ENCODE results near the gene ZNF776.
"Not testable (repeated sequence)": the region's sequence is repeated elsewhere in the genome, so short reads cannot be mapped to it uniquely, and the experiment has no call there.

Gene ZNF776

GRCh38 chr19:57746580-57747471 is at the start of gene ZNF776:
Gene ZNF776 (plus strand): TSS chr19:57746815. CDS start chr19:57747059, 244 bp downstream.
- peak; percentile 93 for DNase-seq

DNA sequence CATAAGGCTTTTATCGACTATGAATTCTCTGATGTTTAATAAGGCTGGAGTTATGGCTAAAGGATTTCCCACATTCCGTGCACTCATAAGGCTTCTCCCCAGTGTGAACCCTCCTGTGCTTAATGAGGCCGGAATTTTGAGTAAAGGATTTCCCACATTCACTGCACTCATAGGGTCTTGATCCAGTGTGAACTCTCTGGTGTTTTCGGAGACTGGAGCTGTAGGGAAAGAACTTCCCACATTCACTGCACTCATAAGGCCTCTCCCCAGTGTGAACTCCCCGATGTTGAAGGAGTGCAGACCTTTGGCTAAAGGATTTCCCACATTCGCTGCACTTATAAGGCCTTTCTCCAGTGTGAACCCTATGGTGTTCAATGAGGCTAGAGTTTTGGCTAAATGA is 45.0 kb upstream of the ZNF776 start:
- DNase-seq, result no peak

- DNase-seq, result no peak
These were observed 40.3 kb upstream of the ZNF776 start for GRCh38 chr19:57706346-57706745.

DNA sequence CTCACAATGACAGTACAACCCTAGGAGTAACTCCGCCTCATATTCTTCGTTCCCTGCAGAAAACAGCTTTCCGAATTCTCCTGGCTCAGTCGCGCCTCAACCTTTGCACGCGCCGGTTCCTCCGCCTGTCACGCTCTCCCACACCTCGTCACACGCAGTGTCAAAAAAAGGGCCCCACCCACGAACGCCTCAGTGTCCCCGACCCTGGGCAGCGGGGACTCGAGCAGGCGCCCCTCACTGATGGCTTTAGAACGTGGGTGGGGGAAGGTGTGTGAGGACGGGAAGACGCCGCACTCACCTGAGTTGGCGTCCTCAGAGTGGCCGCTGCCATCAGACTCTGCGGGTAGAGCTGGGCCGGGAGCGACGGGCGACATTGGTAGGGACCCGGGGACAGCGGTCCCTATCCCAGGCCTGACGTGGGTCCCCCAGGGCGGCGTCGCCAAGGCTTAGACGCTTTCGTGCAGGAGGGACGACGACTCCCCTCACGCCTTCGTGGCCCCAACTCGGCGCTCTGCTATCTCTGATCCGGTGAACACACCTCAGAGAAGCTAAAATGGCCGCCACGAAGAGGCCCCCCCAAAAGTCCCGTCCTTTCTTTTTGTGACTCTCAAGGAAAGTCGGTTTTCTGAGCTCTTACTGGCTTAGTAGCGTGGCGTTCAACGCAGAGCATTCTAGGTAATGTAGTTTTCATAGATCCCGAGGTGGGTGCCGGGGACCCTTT is 37.8 kb upstream of the ZNF776 start, which contains the start of gene ZNF154:
Gene ZNF154, minus strand, starts transcription at position 564 of the 721 bp plus-strand sequence. Its CDS starts 233 bp downstream, at position 331.
- no peak for DNase-seq

DNA sequence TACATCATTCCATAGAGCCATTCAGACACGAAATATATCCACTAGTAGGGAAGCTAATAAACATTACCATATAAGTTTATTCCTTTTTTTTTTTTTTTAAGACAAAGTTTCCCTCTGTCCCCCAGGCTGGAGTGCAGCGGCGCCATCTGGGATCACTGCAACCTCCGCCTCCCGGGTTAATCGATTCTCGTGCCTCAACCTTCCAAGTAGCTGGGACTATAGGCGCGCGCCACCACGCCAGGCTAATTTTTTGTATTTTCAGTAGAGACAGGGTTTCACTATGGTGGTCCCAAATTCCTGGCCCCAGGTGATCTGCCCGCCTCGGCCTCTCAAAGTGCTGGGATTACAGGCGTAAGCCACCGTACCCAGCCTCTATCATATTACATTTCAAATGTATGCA is 37.0 kb upstream of the ZNF776 start:
- no peak for DNase-seq

GRCh38 chr19:57712222-57712621 is 34.4 kb upstream of the ZNF776 start:
- DNase-seq, result no peak

DNA sequence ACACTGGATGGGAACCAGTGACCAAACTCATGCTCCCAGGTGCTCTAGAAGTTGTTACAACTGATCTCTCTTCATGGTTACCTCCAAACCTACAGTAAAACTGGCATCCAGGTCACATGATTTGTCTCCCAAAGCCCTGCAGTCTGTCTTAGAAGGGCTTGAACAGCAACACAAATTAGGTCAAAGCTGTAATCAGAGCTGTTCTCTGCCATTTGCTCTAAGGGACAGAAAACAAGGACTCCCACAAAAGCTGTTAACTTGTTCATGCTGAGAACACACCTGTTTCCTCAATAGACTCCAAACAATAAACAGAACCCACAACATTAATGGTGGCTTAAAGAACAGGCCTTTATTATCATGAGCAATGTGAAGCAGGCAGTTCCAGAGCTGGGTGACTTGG is 27.2 kb upstream of the ZNF776 start:
- no peak for DNase-seq

DNA sequence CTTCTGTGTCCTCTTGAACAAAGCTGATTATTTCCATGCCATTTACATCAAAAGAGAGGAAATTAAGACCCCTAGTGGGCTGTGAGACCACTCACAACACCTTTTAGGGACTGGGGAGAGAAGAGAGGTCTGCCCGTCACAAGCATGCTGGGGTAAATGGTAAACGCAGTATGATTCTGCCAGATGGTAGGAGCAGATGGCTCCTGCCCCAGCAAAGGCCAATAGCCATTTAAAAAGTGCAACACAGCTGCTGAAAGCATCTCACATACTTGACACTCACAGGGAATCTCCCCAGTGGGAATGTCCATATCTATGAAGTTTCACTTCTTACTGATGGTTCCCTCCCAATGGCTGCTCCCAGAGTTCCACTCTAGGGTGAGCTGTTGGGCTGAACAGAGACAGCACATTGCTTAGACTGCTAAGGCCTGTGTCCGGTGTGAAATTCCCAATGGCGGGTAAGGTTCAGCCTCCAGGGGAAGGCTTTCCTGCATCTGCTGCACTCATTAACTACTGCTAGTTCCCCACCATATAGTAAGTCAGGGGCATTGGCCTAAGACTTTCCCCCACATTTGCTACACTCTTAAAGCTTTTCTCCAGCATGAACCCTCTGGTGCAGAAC is 26.6 kb upstream of the ZNF776 start:
- DNase-seq, result no peak

DNA sequence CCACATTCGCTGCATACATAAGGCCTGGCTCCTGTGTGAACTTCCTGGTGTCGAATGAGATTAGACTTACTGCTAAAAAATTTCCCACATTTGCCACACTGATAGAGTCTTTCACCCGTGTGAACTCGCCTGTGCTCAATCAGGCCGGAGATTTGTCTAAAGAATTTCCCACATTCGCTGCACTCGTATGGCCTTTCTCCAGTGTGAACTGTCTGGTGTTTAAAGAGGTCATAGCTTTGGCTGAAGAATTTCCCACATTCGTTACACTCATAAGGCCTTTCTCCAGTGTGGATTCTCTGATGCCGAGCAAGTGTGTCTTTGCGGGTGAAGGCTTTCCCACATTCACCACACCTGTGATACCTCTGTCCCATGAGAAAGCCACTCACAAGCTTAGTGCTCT is 25.7 kb upstream of the ZNF776 start:
- no peak for DNase-seq

DNA sequence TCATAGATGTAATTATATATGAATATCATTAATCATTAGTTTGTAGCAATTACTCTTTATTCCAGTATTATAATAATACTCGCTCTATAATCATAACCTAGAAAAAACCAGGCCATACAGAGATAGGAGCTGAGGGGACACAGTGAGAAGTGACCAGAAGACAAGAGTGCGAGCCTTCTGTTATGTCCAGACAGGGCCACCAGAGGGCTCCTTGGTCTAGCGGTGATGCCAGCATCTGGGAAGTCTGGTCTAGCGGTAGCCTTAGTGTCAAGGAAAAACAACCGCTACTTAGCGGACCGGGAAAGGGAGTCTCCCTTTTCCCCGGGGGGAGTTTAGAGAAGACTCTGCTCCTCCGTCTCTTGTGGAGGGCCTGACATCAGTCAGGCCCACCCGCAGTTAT is 8.3 kb upstream of the ZNF776 start:
- DNase-seq, result not testable (repeated sequence)

DNA sequence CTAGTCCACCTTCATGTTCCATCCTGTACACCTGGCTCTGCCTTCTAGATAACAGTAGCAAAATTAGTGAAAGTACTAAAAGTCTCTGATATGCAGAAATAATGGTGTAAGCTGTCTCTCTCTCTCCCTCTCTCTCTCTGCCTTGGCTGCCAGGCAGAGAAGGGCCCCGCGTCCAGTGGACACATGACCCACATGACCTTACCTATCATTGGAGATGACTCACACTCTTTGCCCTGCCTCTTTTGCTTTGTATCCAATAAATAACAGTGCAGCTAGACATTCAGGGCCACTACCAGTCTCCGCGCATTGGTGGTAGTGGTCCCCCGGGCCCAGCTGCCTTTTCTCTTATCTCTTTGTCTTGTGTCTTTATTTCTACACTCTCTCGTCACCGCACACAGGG is 7.8 kb upstream of the ZNF776 start:
- not testable (repeated sequence) for DNase-seq

DNA sequence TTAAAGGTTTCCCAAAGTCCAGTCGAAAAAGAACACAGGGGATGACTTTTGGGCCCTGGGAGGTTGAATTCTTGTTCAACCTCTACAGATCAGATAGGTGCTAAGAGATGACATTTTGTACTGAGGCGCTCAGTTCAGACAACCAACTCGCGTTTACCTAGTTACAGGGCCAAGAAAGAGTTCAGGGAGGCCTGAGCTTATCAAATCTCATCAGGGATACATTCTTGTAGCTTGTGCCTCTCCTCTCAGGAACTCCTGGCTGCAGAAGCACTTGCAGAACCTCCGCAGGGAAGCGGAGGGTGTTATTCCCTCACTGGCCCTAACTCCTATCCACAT is 825 bp downstream of the ZNF776 start:
- DNase-seq, result no peak

GRCh38 chr19:57748029-57748428 is 1.4 kb downstream of the ZNF776 start:
- no peak for DNase-seq

DNA sequence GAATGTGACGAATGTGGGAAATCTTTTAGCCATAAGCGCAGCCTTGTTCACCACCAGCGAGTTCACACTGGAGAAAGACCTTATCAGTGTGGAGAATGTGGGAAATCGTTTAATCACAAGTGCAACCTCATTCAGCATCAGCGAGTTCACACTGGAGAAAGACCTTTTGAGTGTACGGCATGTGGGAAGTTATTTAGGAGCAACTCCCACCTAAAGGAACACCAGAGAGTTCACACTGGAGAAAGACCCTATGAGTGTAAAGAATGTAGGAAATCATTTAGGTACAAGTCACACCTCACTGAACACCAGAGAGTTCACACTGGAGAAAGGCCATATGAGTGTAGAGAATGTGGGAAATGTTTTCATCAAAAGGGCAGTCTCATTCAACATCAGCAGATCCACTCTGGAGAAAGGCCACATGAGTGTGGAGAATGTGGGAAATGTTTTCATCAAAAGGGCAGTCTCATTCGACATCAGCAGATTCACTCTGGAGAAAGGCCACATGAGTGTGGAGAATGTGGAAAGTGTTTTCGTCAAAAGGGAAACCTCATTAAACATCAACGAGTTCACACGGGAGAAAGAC is 7.6 kb downstream of the ZNF776 start:
- DNase-seq, result no peak

- DNase-seq, result no peak
These were observed 8.4 kb downstream of the ZNF776 start for GRCh38 chr19:57755031-57755430.

- DNase-seq, result no peak
These were observed 11.3 kb downstream of the ZNF776 start for GRCh38 chr19:57757941-57758340.

- DNase-seq, result no peak
These were observed 12.5 kb downstream of the ZNF776 start for GRCh38 chr19:57759096-57759495.

DNA sequence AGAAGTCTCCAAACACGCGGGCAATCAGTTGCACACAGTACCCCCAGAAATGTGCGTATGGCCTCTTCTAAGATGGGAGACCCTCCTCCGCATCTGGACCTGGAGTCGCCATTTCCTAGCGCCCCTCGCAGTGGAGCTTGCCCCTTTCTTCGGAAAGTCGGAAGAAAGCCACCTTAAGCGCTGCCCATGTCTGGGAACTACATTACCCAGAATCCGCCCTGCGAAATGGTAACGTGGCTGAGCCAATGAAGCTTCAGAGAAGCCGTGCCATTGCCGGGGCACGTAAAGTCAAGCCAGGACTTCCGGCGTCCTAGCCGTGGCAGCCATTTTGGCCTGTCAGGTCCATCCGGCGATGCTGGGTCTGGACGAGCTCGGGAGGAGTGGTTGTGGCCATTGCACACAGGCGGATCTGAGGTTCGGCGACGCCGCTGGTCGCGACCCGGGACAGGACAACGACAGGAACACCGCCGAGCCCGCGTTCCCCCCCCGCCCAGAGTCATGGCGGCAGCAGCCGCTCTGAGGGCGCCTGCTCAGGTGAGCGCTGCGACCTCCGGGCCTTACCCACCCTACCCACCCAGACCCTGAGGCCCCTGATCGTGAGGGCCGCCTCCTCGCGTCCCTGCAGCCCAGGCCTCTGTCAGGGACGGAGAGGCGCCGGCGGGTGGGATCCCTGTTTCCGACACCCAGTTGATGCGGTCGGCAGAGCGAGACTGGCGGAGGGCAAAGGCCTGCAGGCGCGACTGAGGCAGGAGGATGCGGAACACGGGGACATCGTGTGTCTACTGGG is 22.9 kb downstream of the ZNF776 start, which contains the start of gene ZNF586:
Gene ZNF586, plus strand, starts transcription at position 332 of the 787 bp plus-strand sequence. Its CDS starts 167 bp downstream, at position 499.
- peak; percentile 90 for DNase-seq

GRCh38 chr19:57771417-57771816 is 24.8 kb downstream of the ZNF776 start:
- no peak for DNase-seq

DNA sequence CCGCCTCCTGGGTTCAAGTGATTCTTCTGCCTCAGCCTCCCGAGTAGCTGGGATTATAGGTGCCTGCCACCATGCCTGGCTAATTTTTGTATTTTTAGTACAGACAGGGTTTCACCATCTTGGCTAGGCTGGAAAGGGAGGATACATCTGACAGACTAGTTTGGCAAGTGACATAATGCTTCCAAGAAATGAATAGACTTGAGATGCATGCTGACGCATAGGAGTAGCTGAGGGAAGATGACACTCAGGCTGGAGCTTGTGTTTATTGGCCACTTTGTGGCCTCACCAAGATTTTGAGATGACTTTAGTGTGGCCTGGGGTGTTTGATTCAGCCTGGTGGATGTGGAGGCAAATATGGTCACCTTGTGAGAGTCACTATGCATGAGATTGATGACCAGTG is 26.9 kb downstream of the ZNF776 start:
- no peak for DNase-seq

DNA sequence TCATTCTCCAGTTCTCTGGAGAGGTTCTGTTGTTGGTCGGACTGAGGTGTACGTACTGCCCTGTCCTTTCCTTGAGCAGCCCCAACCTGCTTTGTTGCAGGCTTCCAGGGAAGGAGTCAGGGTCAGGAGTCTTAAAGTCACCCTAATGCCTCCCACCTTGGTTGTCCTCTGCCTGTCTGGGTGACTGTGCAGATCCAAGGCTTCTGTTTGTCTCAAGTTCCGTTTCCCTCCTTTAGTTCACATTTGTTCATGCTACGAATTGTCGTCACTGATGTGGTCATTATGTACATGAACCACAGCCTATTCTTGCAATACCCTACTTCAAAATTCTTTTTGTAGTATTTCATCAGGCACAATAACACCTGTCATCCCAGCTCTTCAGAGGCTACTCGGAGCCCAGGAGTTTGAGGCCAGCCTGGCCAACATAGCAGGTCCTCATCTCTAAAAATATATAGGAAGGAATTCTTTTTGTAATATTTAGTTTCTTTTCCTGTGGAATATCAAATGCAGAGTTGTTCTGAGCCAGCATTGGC is 30.2 kb downstream of the ZNF776 start:
- DNase-seq, result no peak

GRCh38 chr19:57778336-57778735 is 31.7 kb downstream of the ZNF776 start:
- no peak for DNase-seq

All from NCI-H1105 treated with DMSO at 0.1 percent for 48 hours (cell line).